ENCODE measurements around the gene TRHDE.

GRCh38 chr12:72677139-72677538 lies 405.0 kb downstream of the TRHDE start:
- TF ChIP-seq ZNF512 (tag; IDR thresholded peaks at IDR 0.05) (no peak), CTCF (IDR thresholded peaks at IDR 0.05 in 2 of 3, conservative IDR thresholded peaks at IDR 0.05 in 1 of 3; ENCODE audit: insufficient read depth in 2 of 3, low read depth in 1 of 3, low read length in 3 of 3) (no peak), ZNF57 (CRISPR knock-in tag; IDR thresholded peaks at IDR 0.05) (no peak), NR1H2 (CRISPR knock-in tag; IDR thresholded peaks at IDR 0.05) (no peak), JUN (IDR thresholded peaks at IDR 0.05; ENCODE audit: borderline replicate concordance, low read depth, low read length) (no peak), JUN (CRISPR knock-in tag; IDR thresholded peaks at IDR 0.05; ENCODE audit: borderline replicate concordance) (no peak), ZNF740 (CRISPR knock-in tag; IDR thresholded peaks at IDR 0.05) (no peak), ZNF740 (tag; IDR thresholded peaks at IDR 0.05) (no peak), BRCA1 (IDR thresholded peaks at IDR 0.05) (no peak), BRCA1 (CRISPR knock-in tag; IDR thresholded peaks at IDR 0.05) (no peak), UBTF (IDR thresholded peaks at IDR 0.05; ENCODE audit: borderline replicate concordance in 1 of 2, low read depth in 2 of 2, low read length in 2 of 2) (no peak), BCL6 (CRISPR knock-in tag; IDR thresholded peaks at IDR 0.05) (no peak), EZH2 (IDR thresholded peaks at IDR 0.05; ENCODE audit: borderline replicate concordance, low read depth, low read length) (no peak), CEBPZ (IDR thresholded peaks at IDR 0.05; ENCODE audit: borderline replicate concordance, low read depth, low read length) (no peak), ELF1 (tag; IDR thresholded peaks at IDR 0.05) (no peak), ZFX (CRISPR knock-in tag; IDR thresholded peaks at IDR 0.05) (no peak), HDAC2 (IDR thresholded peaks at IDR 0.05) (no peak)
